H9 (cell line): ENCODE results near the gene TOP3B. TPM values are rescaled to one million over a fixed set of nuclear protein-coding genes. Genes with fewer than 3 reads are reported as not detected.

Experiments
- DNase-seq: peaks from one replicate; pipeline ENCODE4 v3.0.0-alpha.2; 2017
- H2AFZ ChIP-seq: one replicate; pipeline ENCODE4 v1.6.1; 2013; ENCODE audit warnings: mild to moderate bottlenecking, low read length, control low read depth, moderate library complexity
- H2AK5ac ChIP-seq: 2 replicates; pipeline ENCODE4 v1.6.1; 2013; ENCODE audit warnings: low read length, control low read depth, mixed read lengths; ENCODE audit not compliant: insufficient read length
- H2BK120ac ChIP-seq: one replicate; pipeline ENCODE4 v1.6.1; 2013; ENCODE audit warnings: low read depth, mild to moderate bottlenecking, low read length, control low read depth, inconsistent platforms; ENCODE audit not compliant: poor library complexity, severe bottlenecking
- H2BK12ac ChIP-seq: 2 replicates; pipeline ENCODE4 v1.6.1; 2013; ENCODE audit warnings: low read length, control low read depth, mixed read lengths, low read depth; ENCODE audit not compliant: insufficient read length
- H2BK15ac ChIP-seq: 2 replicates; pipeline ENCODE4 v1.6.1; 2013; ENCODE audit warnings: low read depth, low read length, control low read depth
- H2BK20ac ChIP-seq: one replicate; pipeline ENCODE4 v1.6.1; 2013; ENCODE audit warnings: low read depth, mild to moderate bottlenecking, low read length, control low read depth, inconsistent platforms; ENCODE audit not compliant: poor library complexity, severe bottlenecking
- H2BK5ac ChIP-seq: 2 replicates; pipeline ENCODE4 v1.6.1; 2013; ENCODE audit warnings: low read length, control low read depth, mixed read lengths; ENCODE audit not compliant: insufficient read length
- H3K14ac ChIP-seq: 2 replicates; pipeline ENCODE4 v1.6.1; 2013; ENCODE audit warnings: low read length, control low read depth; ENCODE audit not compliant: insufficient read depth
- H3K18ac ChIP-seq: 2 replicates; pipeline ENCODE4 v1.6.1; 2013; ENCODE audit warnings: low read depth, mild to moderate bottlenecking, mixed read lengths, low read length, control low read depth; ENCODE audit not compliant: insufficient read length
- H3K23ac ChIP-seq: 2 replicates; pipeline ENCODE4 v1.6.1; 2013; ENCODE audit warnings: low read length, control low read depth, mixed read lengths, low read depth; ENCODE audit not compliant: insufficient read length
- H3K23me2 ChIP-seq: 2 replicates; pipeline ENCODE4 v1.6.1; 2013; ENCODE audit warnings: low read depth, mild to moderate bottlenecking, mixed read lengths, low read length, control low read depth; ENCODE audit not compliant: insufficient read length, poor library complexity, severe bottlenecking
- H3K27ac ChIP-seq: 2 replicates; pipeline ENCODE4 v1.5.1; 2013; ENCODE audit warnings: low read length, control low read depth, mixed read lengths, low read depth; ENCODE audit not compliant: insufficient read length
- H3K27me3 ChIP-seq: 2 replicates; pipeline ENCODE4 v1.6.1; 2013; ENCODE audit warnings: low read length, control low read depth, inconsistent platforms; ENCODE audit not compliant: insufficient read depth
- H3K4ac ChIP-seq: 2 replicates; pipeline ENCODE4 v1.6.1; 2013; ENCODE audit warnings: low read depth, mild to moderate bottlenecking, control low read depth, inconsistent platforms, low read length, moderate library complexity
- H3K4me1 ChIP-seq: 2 replicates; pipeline ENCODE4 v1.6.1; 2013; ENCODE audit warnings: low read length, control low read depth, inconsistent platforms; ENCODE audit not compliant: insufficient read depth
- H3K4me2 ChIP-seq: 2 replicates; pipeline ENCODE4 v1.6.1; 2013; ENCODE audit warnings: low read length, control low read depth, mixed read lengths; ENCODE audit not compliant: insufficient read length, insufficient read depth
- H3K56ac ChIP-seq: 2 replicates; pipeline ENCODE4 v1.6.1; 2013; ENCODE audit warnings: low read depth, mild to moderate bottlenecking, mixed read lengths, low read length, control low read depth; ENCODE audit not compliant: insufficient read length
- H3K79me1 ChIP-seq: 2 replicates; pipeline ENCODE4 v1.6.1; 2013; ENCODE audit warnings: low read depth, mild to moderate bottlenecking, moderate library complexity, low read length, control low read depth, inconsistent platforms; ENCODE audit not compliant: insufficient read depth, poor library complexity, severe bottlenecking
- H3K79me2 ChIP-seq: 2 replicates; pipeline ENCODE4 v1.6.1; 2013; ENCODE audit warnings: low read length, control low read depth, inconsistent platforms; ENCODE audit not compliant: insufficient read depth
- H3K9ac ChIP-seq: 2 replicates; pipeline ENCODE4 v1.6.1; 2013; ENCODE audit warnings: low read length, control low read depth, mixed read lengths; ENCODE audit not compliant: insufficient read length; ENCODE audit errors: extremely low read depth
- H3K9me3 ChIP-seq: one replicate; pipeline ENCODE4 v1.6.1; 2013; ENCODE audit warnings: low read depth, low read length, inconsistent platforms; ENCODE audit not compliant: control insufficient read depth
- H3T11ph ChIP-seq: one replicate; pipeline ENCODE4 v1.6.1; 2013; ENCODE audit warnings: mild to moderate bottlenecking, low read length, control low read depth, inconsistent platforms
- H4K20me1 ChIP-seq: one replicate; pipeline ENCODE4 v1.6.1; 2013; ENCODE audit not compliant: control insufficient read depth, insufficient read length, insufficient read depth
- H4K5ac ChIP-seq: 2 replicates; pipeline ENCODE4 v1.6.1; 2013; ENCODE audit warnings: low read depth, mild to moderate bottlenecking, mixed read lengths, low read length, control low read depth; ENCODE audit not compliant: insufficient read length
- H4K8ac ChIP-seq: replicated peaks from 2 replicates; pipeline ENCODE4 v1.6.1; 2013; ENCODE audit warnings: low read length, control low read depth, mixed read lengths, low read depth; ENCODE audit not compliant: insufficient read length
- H4K91ac ChIP-seq: 2 replicates; pipeline ENCODE4 v1.6.1; 2013; ENCODE audit warnings: low read depth, mild to moderate bottlenecking, moderate library complexity, mixed read lengths, low read length, control low read depth; ENCODE audit not compliant: insufficient read length
- H3K27ac Mint-ChIP-seq, 3 experiments: 2 replicates in 2 of 3; 3 replicates in 1 of 3; pipeline ENCODE4 v1.8.0; 2020 to 2021; ENCODE audit warnings: mixed read lengths in 3 of 3, mild to moderate bottlenecking in 1 of 3, moderate library complexity in 1 of 3
- H3K27me3 Mint-ChIP-seq: 2 replicates; pipeline ENCODE4 v1.8.0; 2021; ENCODE audit warnings: low read depth, mild to moderate bottlenecking, moderate library complexity, mixed read lengths
- H3K36me3 Mint-ChIP-seq, 3 experiments: 2 replicates in 2 of 3; 3 replicates in 1 of 3; pipeline ENCODE4 v1.8.0; 2020 to 2021; ENCODE audit warnings: low read depth in 3 of 3, mixed read lengths in 3 of 3; ENCODE audit not compliant: insufficient read depth in 1 of 3
- H3K4me1 Mint-ChIP-seq, 2 experiments: 2 replicates each; pipeline ENCODE4 v1.8.0; 2020; ENCODE audit warnings: mixed read lengths in 2 of 2
- H3K4me3 Mint-ChIP-seq, 2 experiments: 2 replicates in 1 of 2; 3 replicates in 1 of 2; pipeline ENCODE4 v1.8.0; 2020 to 2021; ENCODE audit warnings: mild to moderate bottlenecking in 2 of 2, mixed read lengths in 2 of 2, moderate library complexity in 1 of 2
- H3K9me3 Mint-ChIP-seq, 2 experiments: 2 replicates in 1 of 2; 3 replicates in 1 of 2; pipeline ENCODE4 v1.8.0; 2020; ENCODE audit warnings: mild to moderate bottlenecking in 2 of 2, mixed read lengths in 2 of 2, moderate library complexity in 1 of 2
- CTCF ChIP-seq: fragments of 200-600 bp; sonication (generic); conservative IDR thresholded peaks from 3 replicates; pipeline ENCODE4 v1.8.0; 2021; ENCODE audit warnings: antibody characterized with exemption, mild to moderate bottlenecking
- WGBS: extraction: QIAGEN DNeasy Blood & Tissue Kit; methylation state at CpG from one replicate; pipeline ENCODE4 v1.1.7; 2013; ENCODE audit warnings: missing lambda C conversion rate, low lambda C conversion rate, mixed read lengths; ENCODE audit not compliant: insufficient read length; ENCODE audit errors: extremely low coverage; 5-methylcytosine and 5-hydroxymethylcytosine counted together
- total RNA-seq: library from RNA; stranded (reverse); gene quantifications from 2 replicates; pipeline ENCODE4 v1.2.1, GENCODE V29; 2021

Gene TOP3B
- total RNA-seq, 1 experiment from 2014 or later: 55.2 TPM

DNA sequence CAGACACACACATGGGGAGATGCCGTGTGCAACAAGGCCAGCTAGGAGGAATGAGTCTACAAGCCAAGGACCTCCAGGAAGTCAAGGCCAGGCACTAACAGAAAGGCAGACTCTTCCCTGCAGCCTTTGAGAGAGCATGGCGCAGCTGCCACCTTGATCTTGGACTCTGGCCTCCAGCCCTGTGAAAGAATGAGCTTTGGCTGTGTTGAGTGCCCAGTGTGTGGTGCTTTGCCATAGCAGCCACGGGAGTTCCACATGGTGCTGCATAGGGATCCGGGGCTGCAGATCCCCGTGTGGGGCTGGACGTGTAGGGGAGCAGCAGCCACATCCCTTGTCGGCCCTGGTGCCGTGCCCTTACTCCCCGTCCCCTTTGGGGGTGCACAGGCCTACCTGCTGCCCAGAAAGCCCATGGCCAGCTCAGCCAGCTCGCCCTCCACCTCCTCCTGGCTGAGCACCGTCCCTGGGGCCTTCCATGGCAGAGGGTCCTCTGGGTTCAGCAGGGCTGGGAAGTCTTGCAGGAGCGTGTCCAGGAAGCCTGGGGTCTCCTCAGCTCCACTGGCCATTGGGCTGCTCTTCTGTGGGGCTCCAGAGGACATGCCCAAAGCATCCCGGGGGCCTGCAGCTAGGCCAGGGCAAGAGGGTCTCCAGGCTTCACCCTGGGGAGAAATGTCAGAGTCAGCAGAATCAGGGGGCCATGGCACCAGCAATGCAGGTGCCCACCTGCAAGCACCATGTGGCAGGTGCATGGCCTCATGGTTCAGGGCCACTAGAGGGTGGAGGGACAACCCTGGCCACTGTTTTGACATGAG is 36.9 kb downstream of the TOP3B start:
- no peaks in the 10 kb centered on the region; the same call in 1 of the 2 replicates for H3K27me3 ChIP-seq
- no peak overlapping the region for H3K27ac ChIP-seq
- no peak overlapping the region for H3K18ac ChIP-seq
- Mint-ChIP-seq H3K27ac (peak overlapping the region in 1 of 3 experiments; percentile 34; a peak in 2 of 7 replicates), H3K36me3 (peaks cover 6 to 14% (median 10%) of the 10 kb centered on the region in 3 experiments), H3K4me1 (peaks cover 10 to 20% of the 10 kb centered on the region in 2 experiments), H3K27me3 (peaks cover 9% of the 10 kb centered on the region), H3K4me3 (no peak overlapping the region), H3K9me3 (no peaks in the 10 kb centered on the region)
- no peak overlapping the region for H2BK20ac ChIP-seq
- no peaks in the 10 kb centered on the region for H3K79me2 ChIP-seq
- H4K20me1 ChIP-seq: peaks cover 1% of the 10 kb centered on the region
- H4K5ac ChIP-seq: no peak overlapping the region
- no peak overlapping the region for H2BK120ac ChIP-seq
- no peak overlapping the region for H2BK12ac ChIP-seq
- H3K9ac ChIP-seq: no peak overlapping the region
- no peak overlapping the region for H2BK15ac ChIP-seq
- no peak overlapping the region for H3K23ac ChIP-seq
- H3K9me3 ChIP-seq: no peaks in the 10 kb centered on the region
- no peaks in the 10 kb centered on the region for H3K79me1 ChIP-seq
- TF ChIP-seq CTCF: no peak
- no peak overlapping the region for H3T11ph ChIP-seq
- H3K23me2 ChIP-seq: no peaks in the 10 kb centered on the region
- H3K4ac ChIP-seq: no peak overlapping the region
- no peak for DNase-seq
- H2AFZ ChIP-seq: no peak overlapping the region
- WGBS: no CpG with 5 or more reads among the region's 13 CpGs
- no peak overlapping the region for H4K8ac ChIP-seq
- no peak overlapping the region for H3K4me2 ChIP-seq
- H4K91ac ChIP-seq: no peak overlapping the region
- H3K56ac ChIP-seq: no peak overlapping the region
- H3K4me1 ChIP-seq: peaks cover 2% of the 10 kb centered on the region; the same call in 1 of the 2 replicates
- no peak overlapping the region for H2BK5ac ChIP-seq
- H2AK5ac ChIP-seq: no peak overlapping the region
- no peak overlapping the region for H3K14ac ChIP-seq
